GM13976 (cell line): ENCODE data around the gene FERMT1.

ENCODE experiments used
- DNase-seq: peaks from one replicate; pipeline ENCODE4 v3.0.0; 2012; ENCODE audit warnings: low spot score
- in situ Hi-C: fragments of 300-500 bp; cut with MboI; formaldehyde crosslinking; loops from one replicate; pipeline ENCODE4 v1.12.0; 2022; ENCODE audit warnings: low sequenced_read_pairs, mixed read lengths, inconsistent platforms; ENCODE audit not compliant: unreplicated experiment
- TF ChIP-seq, protein P1 (sequence below): IDR thresholded peaks from 2 replicates; pipeline ENCODE4 v1.5.1; 2012; ENCODE audit warnings: borderline replicate concordance, mild to moderate bottlenecking; ENCODE audit not compliant: insufficient read depth; ENCODE audit errors: extremely low read depth, missing control alignments, control extremely low read depth

The FERMT1 gene

DNA sequence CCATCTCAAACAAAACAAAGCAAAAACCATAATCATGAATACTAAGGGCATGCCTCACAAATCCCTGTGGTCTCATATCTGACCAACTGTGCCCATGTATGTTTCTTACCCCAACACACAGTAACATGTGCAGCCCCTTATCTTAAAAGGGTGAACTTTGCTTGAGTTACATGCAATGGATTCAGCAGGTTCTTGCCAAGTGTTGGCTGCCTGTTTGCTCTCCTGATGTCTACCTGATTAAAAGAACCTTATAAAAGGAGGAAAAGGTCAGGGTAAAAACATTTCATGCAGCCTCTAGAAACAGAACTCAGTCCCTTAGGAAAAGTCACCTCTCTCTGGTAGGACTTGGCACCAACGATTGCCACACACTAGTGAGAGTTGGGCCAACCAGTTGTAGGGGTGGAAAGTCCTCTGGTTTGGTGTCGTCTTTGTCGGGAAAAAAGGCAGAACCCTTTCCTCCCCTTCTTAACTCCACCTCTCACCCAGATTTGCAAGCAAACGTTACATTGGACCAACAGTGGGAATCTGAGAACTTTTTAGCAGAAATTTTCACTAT, 55.0 kb downstream of the FERMT1 start:
- TF ChIP-seq, protein P1, sequence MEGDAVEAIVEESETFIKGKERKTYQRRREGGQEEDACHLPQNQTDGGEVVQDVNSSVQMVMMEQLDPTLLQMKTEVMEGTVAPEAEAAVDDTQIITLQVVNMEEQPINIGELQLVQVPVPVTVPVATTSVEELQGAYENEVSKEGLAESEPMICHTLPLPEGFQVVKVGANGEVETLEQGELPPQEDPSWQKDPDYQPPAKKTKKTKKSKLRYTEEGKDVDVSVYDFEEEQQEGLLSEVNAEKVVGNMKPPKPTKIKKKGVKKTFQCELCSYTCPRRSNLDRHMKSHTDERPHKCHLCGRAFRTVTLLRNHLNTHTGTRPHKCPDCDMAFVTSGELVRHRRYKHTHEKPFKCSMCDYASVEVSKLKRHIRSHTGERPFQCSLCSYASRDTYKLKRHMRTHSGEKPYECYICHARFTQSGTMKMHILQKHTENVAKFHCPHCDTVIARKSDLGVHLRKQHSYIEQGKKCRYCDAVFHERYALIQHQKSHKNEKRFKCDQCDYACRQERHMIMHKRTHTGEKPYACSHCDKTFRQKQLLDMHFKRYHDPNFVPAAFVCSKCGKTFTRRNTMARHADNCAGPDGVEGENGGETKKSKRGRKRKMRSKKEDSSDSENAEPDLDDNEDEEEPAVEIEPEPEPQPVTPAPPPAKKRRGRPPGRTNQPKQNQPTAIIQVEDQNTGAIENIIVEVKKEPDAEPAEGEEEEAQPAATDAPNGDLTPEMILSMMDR, result no peak
- in situ Hi-C loops, result no loop called here
- no peak for DNase-seq

DNA sequence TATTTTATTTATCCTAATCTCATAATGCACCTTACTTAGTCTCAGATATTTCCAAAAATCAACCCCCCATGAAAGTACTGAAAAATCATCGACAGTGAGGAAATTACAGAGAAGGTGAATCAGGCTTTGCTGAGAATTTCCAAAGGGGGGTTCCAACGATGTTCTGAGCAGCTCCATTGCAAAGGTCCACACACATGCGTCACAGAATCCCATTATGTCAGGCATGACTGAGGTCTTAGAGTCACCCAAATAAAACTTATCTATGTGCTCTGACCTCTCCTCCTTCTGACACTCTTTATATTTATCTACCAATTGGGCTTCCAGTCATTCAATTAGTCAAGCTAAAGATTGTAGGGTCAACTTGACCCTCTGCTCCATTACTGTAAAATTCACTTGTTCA, 56.2 kb downstream of the FERMT1 start:
- TF ChIP-seq, protein P1, result no peak
- in situ Hi-C loops, result no loop called here
- no peak for DNase-seq

DNA sequence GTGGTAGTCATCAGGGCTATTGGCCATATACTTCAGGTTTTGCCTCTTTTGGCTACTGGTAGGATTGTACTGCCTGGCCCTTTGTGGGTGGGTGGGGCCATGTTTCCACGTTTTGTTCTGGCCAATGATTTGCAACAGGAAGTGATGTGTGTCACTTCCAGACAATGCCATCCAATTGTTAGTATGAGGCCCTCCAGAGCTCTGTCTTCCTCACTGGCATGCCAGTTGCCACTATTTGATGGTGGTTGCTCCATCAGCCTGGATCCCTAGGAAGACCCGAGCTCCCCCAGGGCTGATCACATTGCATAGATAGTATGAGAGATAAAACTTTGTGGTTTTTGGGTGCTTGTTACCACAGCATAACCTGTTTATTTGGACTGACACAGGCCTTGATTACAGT, 61.3 kb downstream of the FERMT1 start:
- in situ Hi-C loops, result no loop called here
- TF ChIP-seq, protein P1, result no peak
- no peak for DNase-seq

DNA sequence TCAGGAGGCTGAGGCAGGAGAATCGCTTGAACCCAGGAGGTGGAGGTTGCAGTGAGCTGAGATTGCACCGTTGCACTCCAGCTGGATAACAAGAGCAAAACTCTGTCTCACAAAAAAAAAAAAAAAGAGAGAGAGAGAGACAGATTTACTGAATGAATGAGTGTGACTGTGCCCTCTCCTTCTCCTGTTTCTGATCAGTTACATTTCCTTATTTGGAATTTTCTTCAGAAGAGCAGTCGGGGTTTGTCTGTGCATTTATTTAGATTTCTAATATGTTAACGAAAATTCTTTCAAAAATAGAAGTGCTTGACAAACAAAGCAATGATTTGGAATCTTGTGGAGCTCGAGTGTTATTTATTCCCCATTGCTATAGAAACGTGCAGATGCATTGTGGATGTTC, 62.6 kb downstream of the FERMT1 start:
- TF ChIP-seq, protein P1, result no peak
- in situ Hi-C loops, result no loop called here
- DNase-seq, result no peak

DNA sequence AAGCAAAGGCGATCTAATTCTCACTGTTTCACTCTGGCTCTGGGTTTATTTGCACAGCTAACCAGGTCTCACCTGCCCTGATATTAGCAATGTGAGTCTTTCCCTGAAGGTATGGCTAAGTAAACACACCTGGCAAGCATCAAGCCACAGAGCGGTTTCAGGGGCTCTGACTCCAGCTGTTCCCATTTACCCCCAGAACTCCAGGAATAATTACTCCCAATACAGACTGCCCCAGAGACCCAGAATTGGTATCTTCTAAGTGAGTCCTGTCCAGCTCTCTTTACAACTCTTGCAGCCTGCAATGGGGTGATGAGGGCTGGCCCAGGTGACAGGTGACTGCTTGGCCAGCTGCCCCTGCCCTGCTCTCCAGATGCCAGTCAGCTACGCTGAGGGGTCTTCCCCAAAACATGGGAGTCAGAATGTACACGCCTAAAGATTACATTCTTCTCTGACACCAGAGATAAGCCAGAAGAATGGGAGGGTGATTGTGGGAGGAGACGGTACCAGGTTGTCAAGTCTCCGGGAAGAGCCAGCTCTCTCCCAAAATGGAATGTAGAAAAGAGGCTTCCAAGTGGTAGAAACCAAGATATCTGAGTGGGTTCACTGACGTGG, 64.0 kb downstream of the FERMT1 start:
- TF ChIP-seq, protein P1, result no peak
- in situ Hi-C loops, result no loop called here
- no peak for DNase-seq

DNA sequence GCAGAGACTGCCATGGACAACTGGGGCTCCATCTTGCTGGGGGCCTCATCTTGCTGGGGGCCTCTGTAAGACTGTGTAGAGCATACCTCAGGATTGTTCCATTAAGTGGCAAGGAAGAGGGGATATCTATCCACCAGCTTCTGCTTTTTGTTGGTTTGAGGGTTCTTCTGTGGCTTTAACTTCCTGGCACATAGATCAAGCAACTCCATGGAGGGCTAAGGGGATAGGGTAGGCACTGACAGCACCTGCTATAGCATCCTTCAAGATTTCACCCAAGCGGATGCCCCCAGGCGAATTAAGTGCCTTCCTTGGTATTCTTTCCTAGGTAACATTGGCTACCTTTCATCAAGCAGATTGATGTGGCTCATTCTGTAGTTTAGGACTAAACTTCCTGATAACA, 65.1 kb downstream of the FERMT1 start:
- in situ Hi-C loops, result no loop called here
- TF ChIP-seq, protein P1, result no peak
- DNase-seq, result no peak

DNA sequence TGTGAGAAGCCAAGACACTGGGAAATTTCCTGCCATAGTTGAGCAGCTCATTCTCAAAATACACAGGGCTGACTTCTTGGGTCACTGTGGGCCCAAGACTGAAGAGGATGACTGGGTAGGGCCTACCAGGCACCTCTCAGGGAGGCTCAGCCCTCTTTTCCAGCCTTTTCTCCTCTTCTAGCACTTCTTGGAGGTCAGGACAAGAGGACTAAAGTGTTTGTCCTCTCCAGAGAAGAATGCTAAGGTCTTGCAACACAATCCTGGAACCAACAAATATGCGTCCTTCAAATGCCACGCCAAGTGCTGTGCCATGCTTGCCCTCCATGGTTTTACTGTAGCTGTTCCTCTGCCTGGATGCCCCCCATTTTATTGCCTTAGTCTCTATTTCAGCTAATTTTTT, 65.7 kb downstream of the FERMT1 start:
- in situ Hi-C loops, result no loop called here
- TF ChIP-seq, protein P1, result no peak
- no peak for DNase-seq
